ENCODE data around the gene HSPA4.
"Not testable (repeated sequence)": the region's sequence is repeated elsewhere in the genome, so short reads cannot be mapped to it uniquely, and the experiment has no call there.

Gene HSPA4

DNA sequence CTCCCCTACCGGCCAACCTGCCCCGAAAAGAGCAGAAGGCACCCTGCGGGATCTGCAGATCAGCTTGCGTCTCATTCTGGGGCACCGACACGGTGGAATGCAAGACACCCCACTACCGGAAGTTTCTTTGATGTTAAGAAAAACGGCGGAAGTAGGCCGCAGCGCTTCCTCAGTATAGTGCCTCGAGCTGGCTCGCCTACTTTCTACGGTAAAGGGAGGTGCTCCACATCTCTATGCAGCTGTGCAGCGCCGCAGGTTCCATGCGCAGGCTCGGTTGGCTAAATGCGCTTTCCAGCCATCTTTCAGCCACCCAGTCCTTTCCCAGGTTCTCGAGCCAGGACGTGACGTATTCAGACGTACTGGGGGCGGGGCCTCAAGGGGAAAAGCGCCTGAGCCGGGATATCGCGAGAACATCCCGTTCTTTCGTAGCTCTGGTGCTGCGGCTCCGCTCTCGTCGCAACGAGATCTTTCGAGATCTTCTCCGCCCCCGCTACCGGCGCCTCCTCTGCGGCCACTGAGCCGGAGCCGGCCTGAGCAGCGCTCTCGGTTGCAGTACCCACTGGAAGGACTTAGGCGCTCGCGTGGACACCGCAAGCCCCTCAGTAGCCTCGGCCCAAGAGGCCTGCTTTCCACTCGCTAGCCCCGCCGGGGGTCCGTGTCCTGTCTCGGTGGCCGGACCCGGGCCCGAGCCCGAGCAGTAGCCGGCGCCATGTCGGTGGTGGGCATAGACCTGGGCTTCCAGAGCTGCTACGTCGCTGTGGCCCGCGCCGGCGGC, at the start of gene HSPA4:
Gene HSPA4, plus strand, starts transcription at position 472 of the 775 bp plus-strand sequence. Its CDS starts 238 bp downstream, at position 710.
- in situ Hi-C loops (cut with MboI; ENCODE audit: low sequenced_read_pairs), result no loop called here

GRCh38 chr5:133006653-133007052, 45.2 kb upstream of the HSPA4 start:
- in situ Hi-C loops (cut with MboI; ENCODE audit: low sequenced_read_pairs), result no loop called here

GRCh38 chr5:133008455-133008854, 43.4 kb upstream of the HSPA4 start:
- in situ Hi-C loops (cut with MboI; ENCODE audit: low sequenced_read_pairs), result not testable (repeated sequence)

GRCh38 chr5:133015466-133015865, 36.3 kb upstream of the HSPA4 start:
- in situ Hi-C loops (cut with MboI; ENCODE audit: low sequenced_read_pairs), result no loop called here

DNA sequence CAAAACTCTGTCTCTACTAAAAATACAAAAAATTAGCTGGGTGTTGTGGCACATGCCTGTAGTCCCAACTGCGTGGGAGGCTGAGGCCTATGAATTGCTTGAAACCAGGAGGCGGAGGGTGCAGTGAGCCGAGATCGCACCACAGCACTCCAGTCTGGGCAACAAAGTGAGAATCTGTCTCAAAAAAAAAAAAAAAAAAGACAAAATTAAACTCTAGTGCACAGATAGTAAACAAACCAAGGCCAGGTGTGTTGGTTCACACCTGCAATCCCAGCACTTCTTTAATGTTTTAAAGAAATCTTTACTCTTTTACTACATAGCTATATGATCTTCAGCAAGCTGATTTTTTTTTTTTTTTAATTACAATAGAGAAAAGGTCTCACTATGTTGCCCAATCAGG, 33.8 kb upstream of the HSPA4 start:
- in situ Hi-C loops (cut with MboI; ENCODE audit: low sequenced_read_pairs), result no loop called here

DNA sequence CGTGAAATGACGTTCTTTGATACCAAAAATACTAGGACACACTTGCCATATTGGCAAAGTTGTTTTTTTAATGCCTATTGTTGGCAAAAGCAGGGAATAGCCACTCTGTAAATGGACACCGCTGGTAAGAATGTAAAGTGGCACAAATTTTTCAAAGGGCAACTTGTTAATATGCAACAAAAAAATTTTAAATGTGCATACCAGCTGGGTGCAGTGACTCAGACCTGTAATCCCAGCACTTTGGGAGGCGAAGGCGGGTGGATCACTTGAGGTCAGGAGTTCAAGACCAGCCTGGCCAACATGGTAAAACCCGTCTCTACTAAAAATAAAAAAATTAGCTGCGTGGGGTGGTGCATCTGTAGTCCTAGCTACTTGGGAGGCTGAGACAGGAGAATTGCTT, 32.3 kb upstream of the HSPA4 start:
- in situ Hi-C loops (cut with MboI; ENCODE audit: low sequenced_read_pairs), result not testable (repeated sequence)

- in situ Hi-C loops (cut with MboI; ENCODE audit: low sequenced_read_pairs), result no loop called here
Measured at GRCh38 chr5:133025804-133026663, 25.8 kb upstream of the HSPA4 start, which contains the start of gene ZCCHC10. Gene ZCCHC10 (minus strand): TSS chr5:133026549. CDS start chr5:133026537, 12 bp downstream.

GRCh38 chr5:133026664-133027153, 25.1 kb upstream of the HSPA4 start:
- in situ Hi-C loops (cut with MboI; ENCODE audit: low sequenced_read_pairs), result no loop called here

- in situ Hi-C loops (cut with MboI; ENCODE audit: low sequenced_read_pairs), result no loop called here
Measured at GRCh38 chr5:133029416-133029815, 22.4 kb upstream of the HSPA4 start.

DNA sequence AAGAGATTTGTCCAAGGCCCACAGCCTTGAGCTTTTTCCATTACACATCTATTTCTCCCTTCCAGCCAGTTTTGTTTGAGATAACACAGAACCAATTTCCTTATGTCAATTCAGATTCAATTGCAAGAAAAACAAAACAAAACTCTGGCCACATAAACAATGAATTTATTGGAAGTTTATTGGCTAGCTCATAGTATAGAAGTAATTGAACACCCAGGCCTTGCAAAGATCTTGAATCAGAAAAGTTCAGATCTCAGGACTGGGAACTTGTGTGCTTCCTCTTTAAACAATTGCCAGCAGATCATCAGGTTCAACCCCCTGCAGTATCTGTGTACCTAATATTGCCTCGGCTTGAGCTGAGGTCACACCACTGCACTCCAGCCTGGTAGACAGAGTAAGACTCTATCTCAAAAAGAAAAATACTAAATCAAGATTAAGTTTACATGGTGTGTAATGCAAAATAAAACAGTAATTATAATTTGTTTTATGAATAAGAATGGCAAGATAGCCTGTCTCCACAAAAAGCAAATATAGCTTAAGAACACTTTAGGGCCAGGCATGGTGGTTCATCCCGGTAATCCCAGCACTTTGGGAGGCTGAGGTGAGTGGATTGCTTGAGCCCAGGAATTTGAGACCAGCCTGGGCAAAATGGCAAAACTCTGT, 21.3 kb upstream of the HSPA4 start:
- in situ Hi-C loops (cut with MboI; ENCODE audit: low sequenced_read_pairs), result no loop called here

DNA sequence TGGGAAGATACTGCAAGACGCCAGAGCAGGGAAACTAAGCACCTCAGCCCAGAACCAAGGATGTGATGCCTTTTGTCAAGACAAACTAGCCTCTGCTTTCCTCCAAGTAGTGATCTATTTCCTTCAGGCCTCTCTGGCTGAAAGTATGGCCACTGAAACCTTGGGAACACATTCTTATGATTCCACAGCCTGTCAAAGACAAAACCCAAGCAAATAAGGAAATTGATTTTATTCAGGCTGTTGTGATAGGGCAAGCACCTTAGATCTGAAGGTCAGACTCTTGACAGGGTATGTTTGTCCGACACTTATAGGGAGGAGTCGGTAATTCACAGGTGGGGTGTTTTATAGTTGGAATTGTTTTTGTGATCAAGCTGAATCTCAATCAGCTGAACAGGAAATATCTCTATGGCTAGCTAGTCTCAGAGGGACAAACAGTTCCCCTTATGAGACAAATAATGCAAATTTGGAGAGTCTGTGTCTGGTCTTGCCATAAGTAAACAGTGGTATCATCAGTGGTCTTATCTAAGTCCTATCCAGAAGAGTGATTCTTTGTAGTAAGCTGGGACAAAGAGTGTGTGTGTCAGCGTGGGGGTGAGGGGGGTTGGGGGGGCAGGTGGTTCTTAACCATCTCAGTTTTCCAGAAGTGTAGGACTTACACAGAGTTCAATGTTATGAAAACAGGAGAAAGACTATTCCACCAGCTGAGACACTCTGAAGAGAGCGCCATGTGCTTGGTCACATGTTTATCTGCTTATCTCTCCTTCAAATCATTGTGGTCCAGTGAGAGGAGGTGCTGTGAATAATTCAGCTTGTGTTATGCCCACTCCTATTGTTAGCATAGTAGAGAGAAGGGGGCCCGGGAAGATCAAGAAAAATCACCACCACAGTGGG, 18.7 kb upstream of the HSPA4 start:
- in situ Hi-C loops (cut with MboI; ENCODE audit: low sequenced_read_pairs), result no loop called here

- in situ Hi-C loops (cut with MboI; ENCODE audit: low sequenced_read_pairs), result no loop called here
Measured at GRCh38 chr5:133034064-133034463, 17.7 kb upstream of the HSPA4 start.

DNA sequence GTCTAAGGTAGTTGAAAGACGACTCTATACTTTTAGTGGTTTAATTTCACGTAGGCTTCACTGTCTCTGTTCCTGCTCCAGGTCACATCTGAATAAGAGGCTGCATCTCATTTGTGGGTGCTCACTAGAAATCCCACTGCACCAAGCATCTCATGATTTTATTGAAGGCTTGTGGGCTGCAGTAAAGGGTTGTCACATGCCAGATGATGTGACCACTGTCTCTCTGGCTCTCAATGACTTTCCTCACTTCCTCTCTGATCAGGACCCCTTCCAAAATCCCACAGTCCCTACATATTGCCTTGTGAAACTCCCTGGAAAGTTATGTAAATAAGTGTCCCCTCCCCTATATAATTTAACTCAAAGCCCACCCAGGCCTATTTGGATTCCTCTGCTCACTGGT, 16.6 kb upstream of the HSPA4 start:
- in situ Hi-C loops (cut with MboI; ENCODE audit: low sequenced_read_pairs), result no loop called here

DNA sequence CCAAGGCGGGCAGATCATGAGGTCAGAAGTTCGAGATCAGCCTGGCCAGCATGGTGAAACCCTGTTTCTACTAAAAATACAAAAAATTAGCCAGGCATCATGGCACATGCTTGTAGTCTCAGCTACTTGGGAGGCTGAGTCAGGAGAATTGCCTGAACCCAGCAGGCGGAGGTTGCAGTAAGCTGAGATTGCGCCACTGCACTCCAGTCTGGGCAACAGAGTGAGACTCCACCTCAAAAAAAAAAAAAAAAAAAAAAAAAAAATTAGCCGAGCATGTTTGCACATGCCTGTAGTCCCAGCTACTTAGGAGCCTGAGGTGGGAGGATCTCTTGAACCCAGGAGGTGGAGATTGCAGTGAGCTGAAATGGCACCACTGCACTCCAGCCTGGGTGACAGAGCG, 15.1 kb upstream of the HSPA4 start:
- in situ Hi-C loops (cut with MboI; ENCODE audit: low sequenced_read_pairs), result not testable (repeated sequence)

DNA sequence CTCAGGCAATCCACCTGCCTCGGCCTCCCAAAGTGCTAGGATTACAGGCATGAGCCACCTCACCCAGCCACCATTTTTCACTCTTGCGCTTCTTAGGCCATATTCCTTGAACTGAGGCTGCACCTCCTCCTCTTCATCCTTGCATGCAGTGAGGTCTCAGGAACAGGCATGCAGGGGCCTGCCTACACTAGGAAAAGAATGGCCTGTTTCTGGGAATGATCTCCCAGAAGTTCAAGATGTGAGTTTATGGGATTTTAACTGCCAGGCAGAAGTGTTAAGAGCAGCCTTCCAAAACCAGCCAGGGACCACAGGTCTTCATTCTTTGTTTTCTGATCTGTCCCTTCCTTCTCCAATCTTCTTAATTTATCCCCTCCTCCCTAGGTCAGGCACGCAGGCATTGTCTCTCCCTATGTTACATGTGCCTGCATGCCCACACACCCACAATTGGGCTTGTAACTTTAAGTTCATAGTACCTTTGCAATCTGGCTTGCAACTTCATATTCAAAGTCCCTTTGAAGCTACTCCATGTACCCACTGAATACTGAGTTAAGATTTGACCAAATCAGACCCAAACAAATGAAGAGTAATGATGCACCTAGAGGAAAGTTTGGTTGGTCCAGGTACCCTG, 10.5 kb upstream of the HSPA4 start:
- in situ Hi-C loops (cut with MboI; ENCODE audit: low sequenced_read_pairs), result no loop called here

- in situ Hi-C loops (cut with MboI; ENCODE audit: low sequenced_read_pairs), result no loop called here
Measured at GRCh38 chr5:133041910-133042309, 9.9 kb upstream of the HSPA4 start.

DNA sequence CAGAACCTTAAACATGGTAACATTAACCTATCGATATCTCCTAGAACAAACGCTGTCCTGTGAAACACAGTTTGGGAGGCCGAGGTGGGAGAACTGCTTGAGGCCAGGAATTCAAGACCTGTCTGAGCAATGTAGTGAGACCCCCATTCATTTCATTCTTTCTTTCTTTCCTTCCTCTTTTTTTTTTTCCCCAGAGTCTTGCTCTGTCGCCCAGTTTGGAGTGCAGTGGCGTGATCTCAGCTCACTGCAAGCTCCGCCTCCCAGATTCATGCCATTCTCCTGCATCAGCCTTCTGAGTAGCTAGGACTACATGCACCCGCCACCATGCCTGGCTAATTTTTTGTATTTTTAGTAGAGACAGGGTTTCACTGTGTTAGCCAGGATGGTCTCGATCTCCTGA, 5.3 kb upstream of the HSPA4 start:
- in situ Hi-C loops (cut with MboI; ENCODE audit: low sequenced_read_pairs), result not testable (repeated sequence)

- in situ Hi-C loops (cut with MboI; ENCODE audit: low sequenced_read_pairs), result no loop called here
Measured at GRCh38 chr5:133047404-133047803, 4.4 kb upstream of the HSPA4 start.

- in situ Hi-C loops (cut with MboI; ENCODE audit: low sequenced_read_pairs), result no loop called here
Measured at GRCh38 chr5:133048993-133049725, 2.7 kb upstream of the HSPA4 start.

All from HL-60/S4 (cell line).